Omental fat pad (tissue), 4 donors: ENCODE data around the gene PRDM7. TPM values are rescaled to one million over a fixed set of nuclear protein-coding genes. Genes with fewer than 3 reads are reported as not detected.

ENCODE experiments used
- ATAC-seq: fragments of 150-250 bp; one replicate; pipeline ENCODE4 v1.9.1; 2016; ENCODE audit warnings: mild to moderate bottlenecking, moderate library complexity; ENCODE audit not compliant: low FRiP score
- DNase-seq: peaks from one replicate; pipeline ENCODE4 v3.0.0-alpha.2; 2019; ENCODE audit warnings: low spot score
- total RNA-seq, 4 donors: library from RNA; depleted of rRNA; stranded (reverse); fragments of >200 nt; gene quantifications; one replicate each; pipeline ENCODE4 v1.1.0, GENCODE V29; 2016
- TF ChIP-seq, protein P1 (sequence below), 3 donors: fragments of 450-650 bp; IDR thresholded peaks; one replicate each; pipeline ENCODE4 v1.5.1; 2016 to 2017; ENCODE audit warnings: antibody characterized with exemption in 3 of 3, mild to moderate bottlenecking in 3 of 3, moderate library complexity in 2 of 3

Gene PRDM7
- total RNA-seq, 4 donors from 2014 or later, result not detected

DNA sequence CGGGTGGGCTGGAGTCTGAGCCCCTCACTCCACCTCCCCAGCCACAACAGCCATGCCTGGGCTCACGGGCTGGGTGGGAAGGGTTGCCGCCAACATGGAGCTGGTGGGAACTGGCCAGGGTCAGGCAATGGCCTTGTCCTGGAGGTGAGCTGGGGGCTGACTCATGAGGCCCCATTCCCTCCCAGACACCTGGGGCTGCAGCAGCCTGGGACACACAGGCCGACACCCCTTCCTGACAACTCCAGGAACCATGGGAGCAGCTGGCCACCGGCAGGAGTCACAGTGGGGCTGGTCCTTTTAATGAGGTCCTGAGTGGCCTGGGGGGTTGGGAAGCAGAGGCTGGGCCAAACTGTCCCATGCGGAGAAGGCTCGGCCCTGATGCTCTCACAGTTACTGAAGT is 70.1 kb downstream of the PRDM7 start:
- ATAC-seq, result no peak
- DNase-seq, result no peak
- TF ChIP-seq, protein P1, sequence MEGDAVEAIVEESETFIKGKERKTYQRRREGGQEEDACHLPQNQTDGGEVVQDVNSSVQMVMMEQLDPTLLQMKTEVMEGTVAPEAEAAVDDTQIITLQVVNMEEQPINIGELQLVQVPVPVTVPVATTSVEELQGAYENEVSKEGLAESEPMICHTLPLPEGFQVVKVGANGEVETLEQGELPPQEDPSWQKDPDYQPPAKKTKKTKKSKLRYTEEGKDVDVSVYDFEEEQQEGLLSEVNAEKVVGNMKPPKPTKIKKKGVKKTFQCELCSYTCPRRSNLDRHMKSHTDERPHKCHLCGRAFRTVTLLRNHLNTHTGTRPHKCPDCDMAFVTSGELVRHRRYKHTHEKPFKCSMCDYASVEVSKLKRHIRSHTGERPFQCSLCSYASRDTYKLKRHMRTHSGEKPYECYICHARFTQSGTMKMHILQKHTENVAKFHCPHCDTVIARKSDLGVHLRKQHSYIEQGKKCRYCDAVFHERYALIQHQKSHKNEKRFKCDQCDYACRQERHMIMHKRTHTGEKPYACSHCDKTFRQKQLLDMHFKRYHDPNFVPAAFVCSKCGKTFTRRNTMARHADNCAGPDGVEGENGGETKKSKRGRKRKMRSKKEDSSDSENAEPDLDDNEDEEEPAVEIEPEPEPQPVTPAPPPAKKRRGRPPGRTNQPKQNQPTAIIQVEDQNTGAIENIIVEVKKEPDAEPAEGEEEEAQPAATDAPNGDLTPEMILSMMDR (IDR thresholded peaks at IDR 0.05), result no peak

Other genes starting within 250 kb of the PRDM7 start
- 1 to 10 TPM; 2.4 to 4.8 (median 3.2) TPM for gene SPIRE2, start 248.9 kb downstream of the PRDM7 start, total RNA-seq
- gene TCF25, start 203.7 kb downstream of the PRDM7 start, total RNA-seq, result 100 to 1,000 TPM; 123 to 202 (median 160) TPM
- 1 to 10 TPM; 2.5 to 7.4 (median 6.0) TPM for gene MC1R, start 158.5 kb downstream of the PRDM7 start, total RNA-seq
- gene TUBB3, start 154.0 kb downstream of the PRDM7 start, total RNA-seq, result 10 to 100 TPM in 2 of 4 donors, 1 to 10 TPM in 2; 2.8 to 34.9 (median 10.5) TPM
- 10 to 100 TPM; 57.2 to 94.4 (median 80.6) TPM for gene DEF8, start 128.6 kb downstream of the PRDM7 start, total RNA-seq
- gene DBNDD1, start 57.9 kb downstream of the PRDM7 start, total RNA-seq, result 1 to 10 TPM in 3 of 4 donors, not detected in 1; 1.4 to 5.0 (median 3.5) TPM